H9 (cell line): Measurements from ENCODE around the gene SEPTIN12. TPM values are rescaled to one million over a fixed set of nuclear protein-coding genes. Genes with fewer than 3 reads are reported as not detected.
A peak's percentile ranks its signal among the peaks of the same experiment; 100 is the strongest.

Source experiments
- DNase-seq: peaks from one replicate; pipeline ENCODE4 v3.0.0-alpha.2; 2017
- H2AFZ ChIP-seq: one replicate; pipeline ENCODE4 v1.6.1; 2013; ENCODE audit warnings: mild to moderate bottlenecking, low read length, control low read depth, moderate library complexity
- H2AK5ac ChIP-seq: 2 replicates; pipeline ENCODE4 v1.6.1; 2013; ENCODE audit warnings: low read length, control low read depth, mixed read lengths; ENCODE audit not compliant: insufficient read length
- H2BK120ac ChIP-seq: one replicate; pipeline ENCODE4 v1.6.1; 2013; ENCODE audit warnings: low read depth, mild to moderate bottlenecking, low read length, control low read depth, inconsistent platforms; ENCODE audit not compliant: poor library complexity, severe bottlenecking
- H2BK12ac ChIP-seq: 2 replicates; pipeline ENCODE4 v1.6.1; 2013; ENCODE audit warnings: low read length, control low read depth, mixed read lengths, low read depth; ENCODE audit not compliant: insufficient read length
- H2BK15ac ChIP-seq: 2 replicates; pipeline ENCODE4 v1.6.1; 2013; ENCODE audit warnings: low read depth, low read length, control low read depth
- H2BK20ac ChIP-seq: one replicate; pipeline ENCODE4 v1.6.1; 2013; ENCODE audit warnings: low read depth, mild to moderate bottlenecking, low read length, control low read depth, inconsistent platforms; ENCODE audit not compliant: poor library complexity, severe bottlenecking
- H2BK5ac ChIP-seq: 2 replicates; pipeline ENCODE4 v1.6.1; 2013; ENCODE audit warnings: low read length, control low read depth, mixed read lengths; ENCODE audit not compliant: insufficient read length
- H3K14ac ChIP-seq: 2 replicates; pipeline ENCODE4 v1.6.1; 2013; ENCODE audit warnings: low read length, control low read depth; ENCODE audit not compliant: insufficient read depth
- H3K18ac ChIP-seq: 2 replicates; pipeline ENCODE4 v1.6.1; 2013; ENCODE audit warnings: low read depth, mild to moderate bottlenecking, mixed read lengths, low read length, control low read depth; ENCODE audit not compliant: insufficient read length
- H3K23ac ChIP-seq: 2 replicates; pipeline ENCODE4 v1.6.1; 2013; ENCODE audit warnings: low read length, control low read depth, mixed read lengths, low read depth; ENCODE audit not compliant: insufficient read length
- H3K23me2 ChIP-seq: 2 replicates; pipeline ENCODE4 v1.6.1; 2013; ENCODE audit warnings: low read depth, mild to moderate bottlenecking, mixed read lengths, low read length, control low read depth; ENCODE audit not compliant: insufficient read length, poor library complexity, severe bottlenecking
- H3K27ac ChIP-seq: 2 replicates; pipeline ENCODE4 v1.5.1; 2013; ENCODE audit warnings: low read length, control low read depth, mixed read lengths, low read depth; ENCODE audit not compliant: insufficient read length
- H3K27me3 ChIP-seq: 2 replicates; pipeline ENCODE4 v1.6.1; 2013; ENCODE audit warnings: low read length, control low read depth, inconsistent platforms; ENCODE audit not compliant: insufficient read depth
- H3K4ac ChIP-seq: 2 replicates; pipeline ENCODE4 v1.6.1; 2013; ENCODE audit warnings: low read depth, mild to moderate bottlenecking, control low read depth, inconsistent platforms, low read length, moderate library complexity
- H3K4me1 ChIP-seq: 2 replicates; pipeline ENCODE4 v1.6.1; 2013; ENCODE audit warnings: low read length, control low read depth, inconsistent platforms; ENCODE audit not compliant: insufficient read depth
- H3K4me2 ChIP-seq: 2 replicates; pipeline ENCODE4 v1.6.1; 2013; ENCODE audit warnings: low read length, control low read depth, mixed read lengths; ENCODE audit not compliant: insufficient read length, insufficient read depth
- H3K56ac ChIP-seq: 2 replicates; pipeline ENCODE4 v1.6.1; 2013; ENCODE audit warnings: low read depth, mild to moderate bottlenecking, mixed read lengths, low read length, control low read depth; ENCODE audit not compliant: insufficient read length
- H3K79me1 ChIP-seq: 2 replicates; pipeline ENCODE4 v1.6.1; 2013; ENCODE audit warnings: low read depth, mild to moderate bottlenecking, moderate library complexity, low read length, control low read depth, inconsistent platforms; ENCODE audit not compliant: insufficient read depth, poor library complexity, severe bottlenecking
- H3K79me2 ChIP-seq: 2 replicates; pipeline ENCODE4 v1.6.1; 2013; ENCODE audit warnings: low read length, control low read depth, inconsistent platforms; ENCODE audit not compliant: insufficient read depth
- H3K9ac ChIP-seq: 2 replicates; pipeline ENCODE4 v1.6.1; 2013; ENCODE audit warnings: low read length, control low read depth, mixed read lengths; ENCODE audit not compliant: insufficient read length; ENCODE audit errors: extremely low read depth
- H3K9me3 ChIP-seq: one replicate; pipeline ENCODE4 v1.6.1; 2013; ENCODE audit warnings: low read depth, low read length, inconsistent platforms; ENCODE audit not compliant: control insufficient read depth
- H3T11ph ChIP-seq: one replicate; pipeline ENCODE4 v1.6.1; 2013; ENCODE audit warnings: mild to moderate bottlenecking, low read length, control low read depth, inconsistent platforms
- H4K20me1 ChIP-seq: one replicate; pipeline ENCODE4 v1.6.1; 2013; ENCODE audit not compliant: control insufficient read depth, insufficient read length, insufficient read depth
- H4K5ac ChIP-seq: 2 replicates; pipeline ENCODE4 v1.6.1; 2013; ENCODE audit warnings: low read depth, mild to moderate bottlenecking, mixed read lengths, low read length, control low read depth; ENCODE audit not compliant: insufficient read length
- H4K8ac ChIP-seq: replicated peaks from 2 replicates; pipeline ENCODE4 v1.6.1; 2013; ENCODE audit warnings: low read length, control low read depth, mixed read lengths, low read depth; ENCODE audit not compliant: insufficient read length
- H4K91ac ChIP-seq: 2 replicates; pipeline ENCODE4 v1.6.1; 2013; ENCODE audit warnings: low read depth, mild to moderate bottlenecking, moderate library complexity, mixed read lengths, low read length, control low read depth; ENCODE audit not compliant: insufficient read length
- H3K27ac Mint-ChIP-seq, 3 experiments: 2 replicates in 2 of 3; 3 replicates in 1 of 3; pipeline ENCODE4 v1.8.0; 2020 to 2021; ENCODE audit warnings: mixed read lengths in 3 of 3, mild to moderate bottlenecking in 1 of 3, moderate library complexity in 1 of 3
- H3K27me3 Mint-ChIP-seq: 2 replicates; pipeline ENCODE4 v1.8.0; 2021; ENCODE audit warnings: low read depth, mild to moderate bottlenecking, moderate library complexity, mixed read lengths
- H3K36me3 Mint-ChIP-seq, 3 experiments: 2 replicates in 2 of 3; 3 replicates in 1 of 3; pipeline ENCODE4 v1.8.0; 2020 to 2021; ENCODE audit warnings: low read depth in 3 of 3, mixed read lengths in 3 of 3; ENCODE audit not compliant: insufficient read depth in 1 of 3
- H3K4me1 Mint-ChIP-seq, 2 experiments: 2 replicates each; pipeline ENCODE4 v1.8.0; 2020; ENCODE audit warnings: mixed read lengths in 2 of 2
- H3K4me3 Mint-ChIP-seq, 2 experiments: 2 replicates in 1 of 2; 3 replicates in 1 of 2; pipeline ENCODE4 v1.8.0; 2020 to 2021; ENCODE audit warnings: mild to moderate bottlenecking in 2 of 2, mixed read lengths in 2 of 2, moderate library complexity in 1 of 2
- H3K9me3 Mint-ChIP-seq, 2 experiments: 2 replicates in 1 of 2; 3 replicates in 1 of 2; pipeline ENCODE4 v1.8.0; 2020; ENCODE audit warnings: mild to moderate bottlenecking in 2 of 2, mixed read lengths in 2 of 2, moderate library complexity in 1 of 2
- WGBS: extraction: QIAGEN DNeasy Blood & Tissue Kit; methylation state at CpG from one replicate; pipeline ENCODE4 v1.1.7; 2013; ENCODE audit warnings: missing lambda C conversion rate, low lambda C conversion rate, mixed read lengths; ENCODE audit not compliant: insufficient read length; ENCODE audit errors: extremely low coverage; 5-methylcytosine and 5-hydroxymethylcytosine counted together
- total RNA-seq: library from RNA; stranded (reverse); gene quantifications from 2 replicates; pipeline ENCODE4 v1.2.1, GENCODE V29; 2021
- TF ChIP-seq, protein P1 (sequence below): fragments of 200-600 bp; sonication (generic); conservative IDR thresholded peaks from 3 replicates; pipeline ENCODE4 v1.8.0; 2021; ENCODE audit warnings: antibody characterized with exemption, mild to moderate bottlenecking

The SEPTIN12 gene
- total RNA-seq, 1 experiment from 2014 or later, result 0.48 TPM

DNA sequence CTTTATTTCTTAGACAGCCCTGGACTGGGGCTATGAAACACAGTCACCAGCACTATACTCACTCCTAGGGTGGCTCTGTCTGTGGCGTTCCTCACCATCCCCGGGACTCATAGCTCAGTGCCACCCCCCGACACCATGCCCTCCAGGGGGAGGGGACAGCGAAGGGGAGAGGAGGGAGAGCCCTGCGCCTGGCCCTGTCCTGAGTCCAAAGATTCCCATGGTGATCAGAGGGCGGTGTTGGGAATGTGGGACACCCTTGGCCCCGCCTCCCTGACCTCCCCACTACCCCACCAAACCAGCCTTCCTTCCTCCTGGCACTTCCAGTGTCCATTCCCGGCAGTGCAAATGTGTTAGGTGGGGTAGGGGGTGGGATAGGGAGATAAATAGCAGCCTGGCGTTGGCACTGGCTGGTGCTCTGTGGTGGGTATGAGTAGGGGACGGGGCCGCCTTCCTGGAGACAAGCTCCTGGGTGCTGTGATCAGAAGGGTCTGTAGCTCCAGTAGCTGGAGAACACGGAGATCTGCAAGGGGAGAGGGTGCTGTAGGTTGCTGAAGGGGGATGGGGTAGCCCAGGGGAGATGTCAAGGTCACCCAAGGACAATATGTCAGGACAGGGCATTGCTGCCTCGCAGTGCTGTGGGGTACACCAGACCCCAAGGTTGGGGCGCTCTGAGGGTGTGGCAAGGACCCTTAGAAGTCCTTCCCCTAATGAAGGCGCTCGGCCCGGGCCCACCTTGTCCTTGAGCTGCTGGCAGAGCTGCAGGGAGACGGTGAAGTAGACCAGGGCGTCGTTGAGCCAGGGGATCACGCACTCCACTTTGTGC, 9.0 kb upstream of the SEPTIN12 start:
- Mint-ChIP-seq H3K9me3 (no peaks in the 10 kb centered on the region), H3K27ac (peak overlapping the region in 2 of 3 experiments; percentile 59 to 79; a peak in 3 of 7 replicates), H3K4me3 (no peak overlapping the region), H3K36me3 (peaks cover 3 to 24% (median 12%) of the 10 kb centered on the region in 3 experiments), H3K4me1 (peaks cover 6 to 13% of the 10 kb centered on the region in 2 experiments; a peak in 3 of 4 replicates), H3K27me3 (no peaks in the 10 kb centered on the region; the same call in none of the 2 replicates)
- Histone ChIP-seq H3K14ac (no peak overlapping the region; the same call in 1 of the 2 replicates), H3K27ac (no peak overlapping the region), H3T11ph (no peak overlapping the region), H3K79me1 (no peaks in the 10 kb centered on the region), H3K4me1 (no peaks in the 10 kb centered on the region), H2BK20ac (no peak overlapping the region), H3K23ac (no peak overlapping the region), H4K20me1 (no peaks in the 10 kb centered on the region), H3K23me2 (peaks cover 4% of the 10 kb centered on the region), H3K56ac (no peak overlapping the region), H4K91ac (no peak overlapping the region), H3K4me2 (no peak overlapping the region), H2BK5ac (no peak overlapping the region), H2BK120ac (no peak overlapping the region), H3K9ac (no peak overlapping the region), H2BK15ac (no peak overlapping the region), H3K18ac (no peak overlapping the region), H4K5ac (no peak overlapping the region), H3K79me2 (no peaks in the 10 kb centered on the region), H2BK12ac (no peak overlapping the region), H3K9me3 (no peaks in the 10 kb centered on the region), H4K8ac (no peak overlapping the region), H3K4ac (no peak overlapping the region), H2AK5ac (no peak overlapping the region), H2AFZ (no peak overlapping the region), H3K27me3 (no peaks in the 10 kb centered on the region)
- DNase-seq, result no peak
- WGBS, result no CpG with 5 or more reads among the region's 21 CpGs
- TF ChIP-seq, protein P1, sequence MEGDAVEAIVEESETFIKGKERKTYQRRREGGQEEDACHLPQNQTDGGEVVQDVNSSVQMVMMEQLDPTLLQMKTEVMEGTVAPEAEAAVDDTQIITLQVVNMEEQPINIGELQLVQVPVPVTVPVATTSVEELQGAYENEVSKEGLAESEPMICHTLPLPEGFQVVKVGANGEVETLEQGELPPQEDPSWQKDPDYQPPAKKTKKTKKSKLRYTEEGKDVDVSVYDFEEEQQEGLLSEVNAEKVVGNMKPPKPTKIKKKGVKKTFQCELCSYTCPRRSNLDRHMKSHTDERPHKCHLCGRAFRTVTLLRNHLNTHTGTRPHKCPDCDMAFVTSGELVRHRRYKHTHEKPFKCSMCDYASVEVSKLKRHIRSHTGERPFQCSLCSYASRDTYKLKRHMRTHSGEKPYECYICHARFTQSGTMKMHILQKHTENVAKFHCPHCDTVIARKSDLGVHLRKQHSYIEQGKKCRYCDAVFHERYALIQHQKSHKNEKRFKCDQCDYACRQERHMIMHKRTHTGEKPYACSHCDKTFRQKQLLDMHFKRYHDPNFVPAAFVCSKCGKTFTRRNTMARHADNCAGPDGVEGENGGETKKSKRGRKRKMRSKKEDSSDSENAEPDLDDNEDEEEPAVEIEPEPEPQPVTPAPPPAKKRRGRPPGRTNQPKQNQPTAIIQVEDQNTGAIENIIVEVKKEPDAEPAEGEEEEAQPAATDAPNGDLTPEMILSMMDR, result no peak
